Suppressor macrophage (primary cell): ENCODE measurements around the gene SKA1.
"Not testable (repeated sequence)": the region's sequence is repeated elsewhere in the genome, so short reads cannot be mapped to it uniquely, and the experiment has no call there.

ENCODE experiments used
- DNase-seq, 4 experiments: peaks; one replicate each; pipeline ENCODE4 v3.0.0-alpha.2; 2020 to 2022

The SKA1 gene

GRCh38 chr18:50396005-50396660, 21.3 kb downstream of the SKA1 start:
- DNase-seq = no peak

- DNase-seq = no peak
Observed at GRCh38 chr18:50397023-50397422, 22.2 kb downstream of the SKA1 start.

GRCh38 chr18:50398099-50398498, 23.3 kb downstream of the SKA1 start:
- no peak for DNase-seq

DNA sequence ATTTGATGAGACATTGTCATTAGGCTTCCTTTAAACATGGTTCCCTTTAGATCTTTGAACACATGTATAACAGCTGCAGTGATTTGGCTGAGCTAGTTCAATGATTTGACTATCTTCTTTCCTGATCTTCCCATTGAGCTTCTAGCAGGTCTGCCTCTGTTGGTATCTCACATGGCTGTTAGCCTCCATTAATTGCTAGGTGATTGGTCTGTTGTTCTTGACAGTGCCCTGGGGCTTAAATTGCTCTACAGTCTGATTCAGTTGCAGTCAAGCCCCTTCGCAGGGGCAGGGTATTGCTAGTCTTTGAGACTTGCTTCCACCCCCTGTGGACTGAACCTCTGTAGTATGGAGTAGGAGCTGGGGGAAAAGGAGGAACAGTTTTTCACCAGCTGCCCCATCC, 24.1 kb downstream of the SKA1 start:
- DNase-seq = no peak

DNA sequence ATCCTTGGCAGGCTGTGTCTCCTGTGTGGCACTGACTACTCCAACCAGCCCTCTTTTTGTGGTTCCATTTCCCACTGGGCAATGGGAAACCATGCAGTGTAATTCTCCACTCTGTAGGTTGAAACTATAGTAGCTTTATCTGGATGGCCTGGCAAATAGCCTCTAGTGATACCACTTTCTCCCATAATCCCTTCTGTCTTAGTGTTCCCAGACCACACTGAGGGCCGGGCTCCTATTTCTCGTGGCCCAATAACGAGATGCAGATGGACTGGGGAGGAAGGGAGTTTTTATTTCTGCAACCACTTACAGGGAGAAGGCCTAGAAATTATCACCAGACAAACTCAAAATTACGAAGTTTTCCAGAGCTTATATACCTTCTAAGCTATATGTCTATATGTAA, 24.7 kb downstream of the SKA1 start:
- DNase-seq = no peak

GRCh38 chr18:50400438-50400837, 25.6 kb downstream of the SKA1 start:
- not testable (repeated sequence) for DNase-seq

GRCh38 chr18:50401295-50401694, 26.4 kb downstream of the SKA1 start:
- DNase-seq = no peak

- DNase-seq = peak in 1 of 4 experiments; percentile 5
Observed at GRCh38 chr18:50401888-50402287, 27.0 kb downstream of the SKA1 start.

DNA sequence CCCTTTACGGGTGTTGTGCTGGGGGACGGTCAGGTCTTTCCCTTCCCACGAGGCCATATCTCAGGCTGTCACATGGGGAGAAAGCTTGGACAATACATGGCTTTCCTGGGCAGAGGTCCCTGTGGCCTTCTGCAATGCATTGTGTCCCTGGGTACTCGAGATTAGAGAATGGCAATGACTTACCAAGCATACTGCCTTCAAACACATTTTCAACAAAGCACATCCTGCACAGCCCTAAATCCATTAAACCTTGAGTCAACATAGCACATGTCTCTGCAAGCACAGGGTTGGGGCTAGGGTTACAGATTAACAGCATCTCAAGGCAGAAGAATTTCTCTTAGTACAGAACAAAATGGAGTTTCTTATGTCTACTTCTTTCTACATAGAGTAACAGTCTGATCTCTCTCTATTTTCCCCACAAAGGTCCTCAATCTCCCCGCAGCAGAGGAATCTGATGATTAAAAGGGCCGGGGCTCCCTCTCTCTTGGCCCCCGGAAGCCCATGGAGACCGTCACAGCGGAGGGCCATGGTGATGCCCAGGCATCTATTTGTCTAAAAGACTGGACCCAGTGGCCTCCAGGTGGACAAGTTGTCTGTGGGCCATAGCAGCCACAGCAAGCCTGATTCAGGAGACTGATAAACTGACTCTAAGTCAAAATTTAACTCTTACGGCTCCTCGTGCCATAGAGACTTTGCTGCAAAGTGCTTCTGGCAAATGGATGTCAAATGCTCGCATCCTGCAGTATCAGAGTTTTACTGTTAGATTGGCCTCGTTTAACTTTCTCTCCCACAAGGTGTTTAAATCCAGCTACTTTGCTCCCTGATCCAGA, 30.1 kb downstream of the SKA1 start:
- not testable (repeated sequence) for DNase-seq

DNA sequence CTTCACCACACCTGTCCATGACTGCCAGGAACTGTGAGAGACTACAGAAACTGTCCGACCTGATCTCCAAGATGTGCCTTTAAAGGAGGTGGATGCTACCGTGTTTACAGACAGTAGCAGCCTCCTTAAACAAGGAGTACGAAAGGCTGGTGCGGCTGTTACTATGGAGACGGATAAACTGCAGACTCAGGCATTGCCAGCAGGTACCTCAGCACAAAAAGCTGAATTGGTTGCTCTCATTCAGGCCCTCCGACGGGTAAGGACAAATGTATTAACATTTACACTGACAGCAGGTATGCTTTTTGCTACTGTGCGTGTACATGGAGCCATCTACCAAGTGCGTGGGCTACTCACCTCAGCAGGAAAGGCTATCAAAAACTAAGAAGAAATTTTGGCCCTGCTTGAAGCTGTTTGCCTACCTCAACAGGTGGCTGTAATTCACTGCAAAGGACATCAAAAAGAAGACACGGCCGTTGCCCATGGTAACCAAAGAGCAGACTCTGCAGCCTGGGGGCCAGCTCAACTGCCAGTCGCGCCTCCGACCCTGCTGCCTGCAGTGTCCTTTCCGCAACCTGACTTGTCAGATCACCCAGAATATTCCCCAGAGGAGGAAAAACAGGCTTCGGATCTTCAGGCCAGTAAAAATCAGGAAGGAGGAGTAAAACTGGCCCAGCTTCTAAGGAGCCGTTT, 30.9 kb downstream of the SKA1 start:
- no peak for DNase-seq

- no peak for DNase-seq
Observed at GRCh38 chr18:50409236-50409635, 34.4 kb downstream of the SKA1 start.

- DNase-seq = no peak
Observed at GRCh38 chr18:50410008-50410407, 35.2 kb downstream of the SKA1 start.

- DNase-seq = peak in 1 of 4 experiments; percentile 4
Observed at GRCh38 chr18:50410894-50411293, 36.0 kb downstream of the SKA1 start.

DNA sequence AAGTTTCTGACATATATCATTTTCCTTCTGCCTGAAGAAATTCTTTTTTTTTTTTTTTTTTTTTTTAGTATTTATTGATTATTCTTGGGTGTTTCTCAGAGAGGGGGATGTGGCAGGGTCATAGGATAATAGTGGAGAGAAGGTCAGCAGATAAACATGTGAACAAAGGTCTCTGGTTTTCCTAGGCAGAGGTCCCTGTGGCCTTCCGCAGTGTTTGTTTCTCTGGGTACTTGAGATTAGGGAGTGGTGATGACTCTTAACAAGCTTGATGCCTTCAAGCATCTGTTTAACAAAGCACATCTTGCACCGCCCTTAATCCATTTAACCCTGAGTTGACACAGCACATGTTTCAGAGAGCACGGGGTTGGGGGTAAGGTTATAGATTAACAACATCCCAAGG, 42.0 kb downstream of the SKA1 start:
- not testable (repeated sequence) for DNase-seq

GRCh38 chr18:50417705-50418104, 42.9 kb downstream of the SKA1 start:
- DNase-seq = not testable (repeated sequence)

DNA sequence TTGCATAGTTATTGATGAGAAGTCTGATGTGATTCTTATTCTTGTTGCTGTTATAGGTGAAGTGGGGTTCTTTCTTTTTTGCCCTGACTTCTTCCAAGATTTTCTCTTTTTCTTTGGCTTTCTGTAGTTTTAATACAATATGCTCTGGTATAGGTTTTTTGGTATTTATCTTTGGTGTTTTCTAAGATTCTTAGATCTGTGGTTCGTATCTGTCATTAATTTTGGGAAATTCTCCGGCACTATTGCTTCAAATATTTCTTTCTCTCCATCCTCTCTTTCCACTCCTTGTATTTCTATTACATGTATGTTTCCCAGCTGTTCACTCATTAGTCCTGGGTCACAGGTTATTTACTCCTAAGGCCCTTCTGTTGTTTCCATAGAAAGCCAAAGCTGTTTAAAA, 43.8 kb downstream of the SKA1 start:
- no peak for DNase-seq

- no peak for DNase-seq
Observed at GRCh38 chr18:50422286-50422898, 47.5 kb downstream of the SKA1 start.

- DNase-seq = no peak
Observed at GRCh38 chr18:50424877-50425690, 50.2 kb downstream of the SKA1 start.

DNA sequence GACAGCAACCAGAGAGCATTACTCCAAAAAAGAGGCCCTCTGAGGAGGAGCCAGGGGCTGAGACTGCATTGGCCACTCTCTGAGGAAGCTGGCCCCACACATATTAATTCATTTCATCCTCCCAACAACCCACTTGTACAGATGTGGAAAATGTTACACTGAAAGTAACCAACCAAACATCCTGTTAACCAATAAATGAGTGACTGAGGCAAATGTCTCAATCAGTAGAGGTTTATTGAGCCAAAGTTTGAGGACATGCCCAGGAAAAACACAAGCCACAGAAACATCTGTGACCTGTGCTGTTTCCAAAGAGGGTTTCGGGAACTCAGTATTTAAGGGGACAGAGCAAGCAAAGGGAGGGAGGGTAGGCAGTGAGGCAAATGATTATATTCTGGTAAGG, 53.0 kb downstream of the SKA1 start:
- no peak for DNase-seq

GRCh38 chr18:50428531-50429206, 53.8 kb downstream of the SKA1 start:
- DNase-seq = no peak

DNA sequence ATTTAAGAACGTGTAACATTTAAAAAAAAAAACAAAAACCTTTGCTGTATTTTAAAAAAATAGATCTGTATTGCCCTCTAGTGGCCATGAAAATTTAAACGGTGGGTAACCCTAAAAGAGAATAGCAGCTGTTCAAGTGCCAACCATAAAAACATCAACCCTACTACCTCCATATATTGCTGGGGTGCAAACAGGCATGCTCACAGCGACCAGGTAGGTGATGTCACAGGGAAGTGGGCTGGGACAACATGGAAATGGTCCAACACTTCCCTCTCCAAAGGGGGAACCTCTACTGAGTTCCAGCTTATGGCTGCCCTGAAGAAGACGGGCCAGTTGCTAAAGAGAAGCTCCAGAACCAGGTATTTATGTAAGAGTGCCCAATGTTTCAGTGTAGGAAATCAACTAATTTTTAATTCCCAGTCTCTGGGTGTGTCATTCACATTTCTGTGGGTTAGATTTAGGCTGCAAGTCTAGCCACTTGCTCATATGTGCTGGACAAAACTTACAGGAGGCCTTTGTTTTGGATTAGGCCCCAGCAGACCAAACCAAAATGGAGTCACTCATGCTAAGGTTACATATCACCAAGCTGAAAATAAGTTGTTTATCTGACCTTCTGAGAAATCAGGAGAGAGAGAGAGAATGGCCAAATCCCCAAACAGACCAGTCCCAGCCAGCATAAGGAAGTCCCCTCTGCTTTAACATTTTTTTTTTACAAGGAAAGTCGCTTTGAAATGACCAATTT, 54.5 kb downstream of the SKA1 start:
- DNase-seq = peak in 3 of 4 experiments; percentile 37 to 52 (median 39)
